Uterus (tissue), 2 donors: ENCODE data around the gene NINL.

Experiments used
- POLR2A ChIP-seq, 2 donors: fragments of 450-650 bp; IDR thresholded peaks; one replicate each; pipeline ENCODE4 v1.6.1; 2016; ENCODE audit warnings: antibody characterized with exemption in 2 of 2, mild to moderate bottlenecking in 1 of 2, moderate library complexity in 1 of 2
- TF ChIP-seq, protein P1 (sequence below), 4 experiments: fragments of 200-600 bp in 2 of 4; fragments of 450-650 bp in 2 of 4; sonication (generic) in 2 of 4; IDR thresholded peaks; one replicate each; pipeline ENCODE4 v1.5.1; 2016 to 2019; ENCODE audit warnings: antibody characterized with exemption in 4 of 4, mild to moderate bottlenecking in 2 of 4, moderate library complexity in 1 of 4

DNA sequence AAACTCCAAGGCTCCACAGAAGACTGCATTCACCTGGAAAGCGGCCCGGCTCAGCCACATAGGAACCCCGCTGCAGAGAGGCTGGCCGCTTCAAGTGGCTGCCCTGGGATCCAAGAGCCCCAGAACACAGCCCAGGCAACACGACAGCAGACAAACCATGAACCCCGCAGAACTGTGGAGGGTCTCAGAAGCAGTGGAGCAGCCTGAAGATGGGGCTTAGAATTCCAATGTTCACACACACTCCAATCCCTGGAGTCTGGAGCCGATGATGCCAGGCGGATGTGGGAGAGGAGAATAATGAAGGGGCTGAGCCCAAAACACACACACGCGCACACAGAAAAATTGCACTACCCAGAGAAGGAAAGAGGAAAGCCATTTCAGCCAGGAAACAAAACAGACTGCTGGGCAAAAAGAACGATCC lies 52.4 kb downstream of the NINL start:
- TF ChIP-seq, protein P1, sequence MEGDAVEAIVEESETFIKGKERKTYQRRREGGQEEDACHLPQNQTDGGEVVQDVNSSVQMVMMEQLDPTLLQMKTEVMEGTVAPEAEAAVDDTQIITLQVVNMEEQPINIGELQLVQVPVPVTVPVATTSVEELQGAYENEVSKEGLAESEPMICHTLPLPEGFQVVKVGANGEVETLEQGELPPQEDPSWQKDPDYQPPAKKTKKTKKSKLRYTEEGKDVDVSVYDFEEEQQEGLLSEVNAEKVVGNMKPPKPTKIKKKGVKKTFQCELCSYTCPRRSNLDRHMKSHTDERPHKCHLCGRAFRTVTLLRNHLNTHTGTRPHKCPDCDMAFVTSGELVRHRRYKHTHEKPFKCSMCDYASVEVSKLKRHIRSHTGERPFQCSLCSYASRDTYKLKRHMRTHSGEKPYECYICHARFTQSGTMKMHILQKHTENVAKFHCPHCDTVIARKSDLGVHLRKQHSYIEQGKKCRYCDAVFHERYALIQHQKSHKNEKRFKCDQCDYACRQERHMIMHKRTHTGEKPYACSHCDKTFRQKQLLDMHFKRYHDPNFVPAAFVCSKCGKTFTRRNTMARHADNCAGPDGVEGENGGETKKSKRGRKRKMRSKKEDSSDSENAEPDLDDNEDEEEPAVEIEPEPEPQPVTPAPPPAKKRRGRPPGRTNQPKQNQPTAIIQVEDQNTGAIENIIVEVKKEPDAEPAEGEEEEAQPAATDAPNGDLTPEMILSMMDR (IDR thresholded peaks at IDR 0.05), result no peak
- TF ChIP-seq POLR2A (IDR thresholded peaks at IDR 0.05), result no peak
